GM23248 (cell line): ENCODE results near the gene TCEANC2. TPM values are rescaled to one million over a fixed set of nuclear protein-coding genes. Genes with fewer than 3 reads are reported as not detected.

Source experiments
- DNase-seq: peaks from one replicate; pipeline ENCODE4 v3.0.0-alpha.2; 2015
- H2AFZ ChIP-seq: fragments of 200-600 bp; sonication (generic); 2 replicates; pipeline ENCODE4 v1.6.1; 2016; ENCODE audit warnings: antibody characterized with exemption
- H3F3A ChIP-seq: fragments of 200-600 bp; sonication (generic); 2 replicates; pipeline ENCODE4 v1.6.1; 2016; ENCODE audit warnings: mild to moderate bottlenecking, antibody characterized with exemption, mixed run types; ENCODE audit not compliant: insufficient read depth
- H3K27ac ChIP-seq: fragments of 200-600 bp; sonication (generic); 2 replicates; pipeline ENCODE4 v1.5.1; 2016; ENCODE audit warnings: mild to moderate bottlenecking
- H3K27me3 ChIP-seq: fragments of 200-600 bp; sonication (generic); replicated peaks from 2 replicates; pipeline ENCODE4 v1.6.1; 2016; ENCODE audit warnings: mild to moderate bottlenecking; ENCODE audit not compliant: insufficient read depth
- H3K36me3 ChIP-seq: fragments of 200-600 bp; sonication (generic); 2 replicates; pipeline ENCODE4 v1.6.1; 2016; ENCODE audit warnings: low read depth, mild to moderate bottlenecking
- H3K4me1 ChIP-seq: fragments of 200-600 bp; sonication (generic); 2 replicates; pipeline ENCODE4 v1.6.1; 2016; ENCODE audit warnings: mild to moderate bottlenecking; ENCODE audit not compliant: insufficient read depth
- H3K4me2 ChIP-seq: fragments of 200-600 bp; sonication (generic); one replicate; pipeline ENCODE4 v1.6.1; 2016; ENCODE audit warnings: mild to moderate bottlenecking; ENCODE audit not compliant: unreplicated experiment
- H3K4me3 ChIP-seq: fragments of 200-600 bp; sonication (generic); 2 replicates; pipeline ENCODE4 v1.5.1; 2016; ENCODE audit warnings: mild to moderate bottlenecking
- H3K79me2 ChIP-seq: fragments of 200-600 bp; sonication (generic); 2 replicates; pipeline ENCODE4 v1.6.1; 2016; ENCODE audit warnings: mild to moderate bottlenecking; ENCODE audit not compliant: insufficient read depth
- H3K9ac ChIP-seq: fragments of 200-600 bp; sonication (generic); 2 replicates; pipeline ENCODE4 v1.6.1; 2016; ENCODE audit warnings: mild to moderate bottlenecking
- H3K9me2 ChIP-seq: fragments of 200-600 bp; sonication (generic); 2 replicates; pipeline ENCODE4 v1.6.1; 2016; ENCODE audit warnings: mixed run types, mild to moderate bottlenecking, moderate library complexity; ENCODE audit not compliant: insufficient read depth
- H3K9me3 ChIP-seq: fragments of 200-600 bp; sonication (generic); one replicate; pipeline ENCODE4 v1.6.1; 2017; ENCODE audit warnings: low read depth
- H4K20me1 ChIP-seq: fragments of 200-600 bp; sonication (generic); 2 replicates; pipeline ENCODE4 v1.6.0; 2016; ENCODE audit not compliant: insufficient read depth
- EZH2 ChIP-seq: fragments of 200-600 bp; sonication (generic); IDR thresholded peaks from 2 replicates; pipeline ENCODE4 v1.6.1; 2018; ENCODE audit warnings: antibody characterized with exemption, mild to moderate bottlenecking; ENCODE audit not compliant: insufficient read depth, poor library complexity, severe bottlenecking
- EZH2phosphoT487 ChIP-seq: fragments of 200-600 bp; sonication (generic); IDR thresholded peaks from 2 replicates; pipeline ENCODE4 v1.6.1; 2018; ENCODE audit warnings: antibody characterized with exemption, moderate library complexity, mild to moderate bottlenecking, low read depth; ENCODE audit not compliant: insufficient read depth
- WGBS, 2 experiments: methylation state at CpG; one replicate each; pipeline ENCODE4 v1.1.6; 2015 to 2017; ENCODE audit warnings: low lambda C conversion rate in 2 of 2, low coverage in 1 of 2; ENCODE audit errors: missing lambda C conversion rate in 2 of 2; 5-methylcytosine and 5-hydroxymethylcytosine counted together
- in situ Hi-C: fragments of 300-500 bp; cut with MboI; formaldehyde crosslinking; loops from 2 replicates; pipeline ENCODE4 v1.15.0; 2020
- polyA plus RNA-seq: library from polyadenylated mRNA; unstranded; fragments of >200 nt; fragmentation: Nextera tagmentation; extraction: Ambion mirVana; gene quantifications from 2 replicates; pipeline ENCODE4 v1.2.1, GENCODE V29; 2016
- total RNA-seq: library from RNA; depleted of rRNA; stranded (reverse); fragments of >200 nt; shearing (Covaris generic); gene quantifications from 2 replicates; pipeline ENCODE4 v1.2.3, GENCODE V29; 2014

TCEANC2 gene
- total and polyA plus RNA-seq, 2 experiments from 2014 or later, result 1.7 to 4.6 TPM

GRCh38 chr1:54007613-54008012 lies 45.8 kb upstream of the TCEANC2 start:
- no peak overlapping the region for H2AFZ ChIP-seq
- no peaks in the 10 kb centered on the region for H3K4me1 ChIP-seq
- no peak for DNase-seq
- no peak overlapping the region for H3K4me2 ChIP-seq
- 76 to 84% methylated on average over 4 of the region's 4 CpGs for WGBS, 2 experiments
- H3K79me2 ChIP-seq, result no peaks in the 10 kb centered on the region
- no peak overlapping the region for H3K4me3 ChIP-seq
- no peaks in the 10 kb centered on the region for H3K36me3 ChIP-seq
- in situ Hi-C loops, result no loop called here
- no peak for TF ChIP-seq EZH2
- no peak for TF ChIP-seq EZH2phosphoT487
- no peaks in the 10 kb centered on the region for H3K9me2 ChIP-seq
- H3K9me3 ChIP-seq, result no peaks in the 10 kb centered on the region
- H3F3A ChIP-seq, result no peaks in the 10 kb centered on the region
- no peak overlapping the region for H3K27ac ChIP-seq
- H3K9ac ChIP-seq, result no peak overlapping the region
- peaks cover 6% of the 10 kb centered on the region; the same call in 1 of the 2 replicates for H3K27me3 ChIP-seq
- no peaks in the 10 kb centered on the region for H4K20me1 ChIP-seq

GRCh38 chr1:54008876-54009275 lies 44.5 kb upstream of the TCEANC2 start:
- H3K27ac ChIP-seq, result no peak overlapping the region
- no peaks in the 10 kb centered on the region for H3K9me2 ChIP-seq
- no peak for DNase-seq
- H3K9ac ChIP-seq, result no peak overlapping the region
- no peaks in the 10 kb centered on the region for H3K36me3 ChIP-seq
- H3K27me3 ChIP-seq, result peaks cover 6% of the 10 kb centered on the region; the same call in 1 of the 2 replicates
- no peak overlapping the region for H2AFZ ChIP-seq
- in situ Hi-C loops, result no loop called here
- TF ChIP-seq EZH2phosphoT487 (no peak), EZH2 (no peak)
- H4K20me1 ChIP-seq, result no peaks in the 10 kb centered on the region
- no peaks in the 10 kb centered on the region for H3K79me2 ChIP-seq
- H3K9me3 ChIP-seq, result no peaks in the 10 kb centered on the region
- H3K4me1 ChIP-seq, result no peaks in the 10 kb centered on the region
- H3K4me2 ChIP-seq, result no peak overlapping the region
- 83 to 86% methylated on average over 13 of the region's 13 CpGs for WGBS, 2 experiments
- no peak overlapping the region for H3K4me3 ChIP-seq
- no peaks in the 10 kb centered on the region for H3F3A ChIP-seq

GRCh38 chr1:54009406-54009805 lies 44.0 kb upstream of the TCEANC2 start:
- no peak overlapping the region for H2AFZ ChIP-seq
- in situ Hi-C loops, result no loop called here
- no peak overlapping the region for H3K27ac ChIP-seq
- TF ChIP-seq EZH2 (no peak), EZH2phosphoT487 (no peak)
- no peaks in the 10 kb centered on the region for H4K20me1 ChIP-seq
- H3K79me2 ChIP-seq, result no peaks in the 10 kb centered on the region
- no peak overlapping the region for H3K4me2 ChIP-seq
- H3K4me3 ChIP-seq, result no peak overlapping the region
- H3K27me3 ChIP-seq, result peaks cover 6% of the 10 kb centered on the region; the same call in 1 of the 2 replicates
- H3K4me1 ChIP-seq, result no peaks in the 10 kb centered on the region
- H3K36me3 ChIP-seq, result no peaks in the 10 kb centered on the region
- DNase-seq, result no peak
- no peaks in the 10 kb centered on the region for H3F3A ChIP-seq
- no peaks in the 10 kb centered on the region for H3K9me2 ChIP-seq
- no peaks in the 10 kb centered on the region for H3K9me3 ChIP-seq
- 55 to 56% methylated on average over 4 of the region's 4 CpGs for WGBS, 2 experiments
- H3K9ac ChIP-seq, result no peak overlapping the region

- Histone ChIP-seq H3K27ac (no peak overlapping the region), H3K9me3 (no peaks in the 10 kb centered on the region), H3K4me2 (no peak overlapping the region), H3K4me1 (no peaks in the 10 kb centered on the region), H3K27me3 (peaks cover 6% of the 10 kb centered on the region; the same call in 1 of the 2 replicates), H4K20me1 (no peaks in the 10 kb centered on the region), H3K79me2 (no peaks in the 10 kb centered on the region), H3K9me2 (no peaks in the 10 kb centered on the region), H3K4me3 (no peak overlapping the region), H3K36me3 (no peaks in the 10 kb centered on the region), H2AFZ (no peak overlapping the region), H3F3A (no peaks in the 10 kb centered on the region), H3K9ac (no peak overlapping the region)
- no peak for TF ChIP-seq EZH2
- no peak for TF ChIP-seq EZH2phosphoT487
- DNase-seq, result no peak
- in situ Hi-C loops, result no loop called here
- WGBS, 2 experiments, result 53 to 60% methylated on average over 4 to 5 of the region's 5 CpGs
Observed at GRCh38 chr1:54010415-54011117, 42.8 kb upstream of the TCEANC2 start.
